Measurements from ENCODE around the gene INF2.
A peak's percentile ranks its signal among the peaks of the same experiment; 100 is the strongest.

The INF2 gene

DNA sequence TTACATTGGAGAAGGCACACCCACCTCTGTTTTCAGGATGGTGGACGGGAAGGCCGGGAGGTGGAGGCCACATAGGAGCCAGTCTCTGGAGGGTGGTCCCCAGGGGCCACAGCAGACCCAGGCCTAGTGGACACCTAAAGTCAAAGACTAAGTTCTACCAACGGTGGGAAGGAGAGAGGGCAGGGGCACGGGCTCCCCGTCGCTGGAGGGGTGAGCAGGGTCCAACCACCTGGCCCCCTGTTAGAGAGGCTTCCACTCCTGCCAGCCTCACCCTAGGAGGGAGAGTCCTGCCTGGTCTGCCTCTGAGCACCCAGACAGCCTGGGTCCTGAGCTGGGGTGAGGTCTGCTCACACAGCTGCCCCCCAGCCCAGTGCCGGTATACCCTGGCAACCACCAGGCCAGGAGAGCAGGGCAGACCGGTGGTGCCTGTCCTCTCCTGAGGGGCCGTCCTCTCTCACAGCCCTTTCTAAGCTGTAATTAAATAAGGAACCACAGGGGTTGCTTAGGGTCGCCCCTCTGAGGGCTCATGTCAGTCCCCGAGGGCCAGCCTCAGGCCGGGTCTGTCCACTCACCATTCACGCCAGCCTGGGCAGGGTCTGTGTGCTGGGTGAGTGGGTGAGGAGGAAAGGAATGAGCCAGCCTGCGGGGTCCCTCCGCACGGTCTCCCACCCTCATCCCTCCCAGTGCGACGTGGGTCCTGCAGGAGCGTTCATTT lies 2.3 kb downstream of the INF2 start:
- DNase-seq: no peak

- no peak for DNase-seq
These were observed 3.0 kb downstream of the INF2 start for GRCh38 chr14:104692261-104692938.

- DNase-seq: no peak
These were observed 3.5 kb downstream of the INF2 start for GRCh38 chr14:104692939-104693315.

GRCh38 chr14:104693482-104694431 lies 4.3 kb downstream of the INF2 start:
- no peak for DNase-seq

DNA sequence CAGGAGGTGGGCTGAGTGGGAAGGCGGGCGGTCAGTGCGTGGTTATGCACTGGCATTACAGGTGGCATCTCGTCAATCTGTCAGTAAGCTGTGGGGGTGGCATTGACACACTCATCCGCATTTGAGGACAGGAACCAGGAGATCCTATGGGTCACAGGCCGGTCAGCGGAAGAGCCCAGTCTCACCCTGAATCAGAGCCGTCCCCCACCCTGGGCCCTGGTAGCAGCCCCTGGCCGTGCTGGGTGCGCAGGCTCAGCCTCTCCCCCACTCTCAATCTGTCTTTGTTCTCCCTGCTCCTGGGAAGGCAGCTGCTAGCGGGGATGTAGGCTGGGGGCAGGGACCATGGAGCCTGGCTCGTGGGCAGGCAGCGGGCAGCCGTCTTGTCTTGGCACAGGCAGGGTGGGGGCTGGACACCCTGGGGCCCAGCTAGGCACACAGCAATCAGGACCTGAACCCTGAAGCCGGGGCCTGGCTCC lies 5.1 kb downstream of the INF2 start:
- no peak for DNase-seq

DNA sequence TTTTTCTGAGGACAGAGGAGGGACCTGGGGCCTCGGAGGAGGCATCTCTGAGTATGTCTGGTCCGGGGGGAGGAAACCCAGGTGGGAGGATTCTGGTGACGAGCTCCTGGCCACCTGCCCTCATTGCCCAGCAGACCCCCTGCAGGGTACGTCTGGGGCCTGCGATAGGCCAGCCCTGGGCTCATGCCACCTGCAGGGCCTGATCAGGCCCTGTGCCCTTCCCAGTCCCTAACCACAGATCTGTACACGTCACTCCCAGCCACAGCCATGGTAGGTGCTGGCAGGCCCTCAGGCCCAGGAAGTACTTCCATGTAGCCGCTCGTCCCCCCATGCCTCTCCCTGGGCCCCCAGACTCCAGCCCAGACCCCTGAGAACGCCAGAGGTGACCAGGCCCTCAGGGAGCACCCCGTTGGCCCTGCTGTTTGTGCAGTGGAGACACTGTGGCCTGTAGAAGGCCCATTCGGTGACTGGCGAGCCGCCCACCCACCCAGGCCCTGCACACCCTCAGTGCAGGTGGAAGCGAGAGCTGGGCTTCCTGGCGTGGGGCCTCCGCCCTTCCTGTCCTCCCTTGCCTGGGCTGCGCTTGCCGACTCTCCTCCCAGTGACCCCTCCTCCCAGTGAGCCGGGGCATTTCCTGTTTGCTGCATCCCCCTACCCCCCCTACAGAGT lies 5.7 kb downstream of the INF2 start:
- DNase-seq: no peak

DNA sequence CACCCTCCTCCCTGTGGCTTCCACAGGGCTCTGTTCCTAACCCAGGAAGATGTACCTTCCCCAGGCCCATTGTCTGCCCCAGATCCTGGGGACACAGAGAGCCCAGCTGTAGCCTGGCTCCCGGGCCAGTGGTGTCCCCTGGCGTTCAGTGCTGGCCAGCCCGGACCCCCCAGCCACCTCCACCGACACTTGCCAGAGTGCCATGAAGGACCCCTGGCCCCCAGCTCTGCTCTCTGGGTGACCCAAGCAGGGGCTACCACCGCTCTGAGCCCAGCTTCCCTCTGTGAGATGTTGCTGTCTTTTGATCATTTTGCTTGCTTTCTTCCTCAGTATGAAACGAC lies 6.2 kb downstream of the INF2 start:
- no peak for DNase-seq

- no peak for DNase-seq
These were observed 7.4 kb downstream of the INF2 start for GRCh38 chr14:104696671-104697316.

DNA sequence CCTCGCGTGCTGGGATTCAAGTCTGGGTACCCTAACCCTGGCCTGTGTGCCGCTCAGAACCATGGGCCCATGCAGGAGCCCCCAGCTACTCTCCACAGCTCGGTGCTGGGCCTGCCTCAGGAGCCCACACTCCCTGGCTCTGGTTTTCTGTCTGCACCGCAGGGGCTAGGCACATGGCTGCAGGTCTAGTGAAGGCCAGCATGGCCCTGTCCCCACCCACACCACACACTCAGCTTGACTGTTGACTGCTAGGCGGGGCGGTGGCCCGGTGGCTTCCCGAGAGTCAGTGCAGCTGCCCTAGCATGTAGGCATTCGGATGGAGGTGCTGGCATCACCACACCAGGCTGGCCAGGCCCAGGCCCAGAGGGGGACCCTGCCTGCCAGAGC lies 7.9 kb downstream of the INF2 start:
- no peak for DNase-seq

DNA sequence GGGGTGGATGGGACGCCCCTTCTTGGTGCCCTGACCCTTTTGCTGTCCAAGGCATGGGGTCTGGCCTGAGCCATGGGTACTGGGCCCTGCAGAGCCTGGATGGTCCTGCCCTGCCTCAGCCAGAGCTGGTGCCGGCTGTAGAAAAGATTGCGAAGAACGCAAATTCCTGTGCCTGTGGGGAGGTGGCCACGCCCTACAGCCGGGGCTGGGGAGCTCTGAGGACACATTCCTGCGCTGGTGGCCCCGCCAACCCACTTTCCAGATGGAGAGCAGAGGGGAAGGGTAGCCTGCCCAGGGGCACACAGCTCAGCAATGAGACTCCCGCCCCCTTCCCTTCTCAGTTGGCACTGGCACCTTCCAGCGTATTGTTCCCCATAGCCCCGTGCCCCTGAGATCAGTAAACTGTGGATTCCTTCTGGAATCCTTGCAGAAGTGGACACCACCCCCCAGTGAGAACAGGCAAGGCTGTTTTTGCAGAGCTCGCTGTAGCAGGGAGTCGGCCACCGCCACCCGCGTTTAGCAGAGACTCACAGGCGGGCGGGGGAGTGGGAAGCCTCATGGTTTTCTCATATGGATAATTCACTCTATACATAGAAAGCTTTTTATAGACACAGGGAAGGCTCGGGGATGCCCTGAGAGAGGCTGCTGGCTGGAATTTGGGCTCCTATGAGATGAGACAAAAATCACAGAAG lies 8.6 kb downstream of the INF2 start:
- peak; percentile 76 for DNase-seq

- no peak for DNase-seq
These were observed 9.4 kb downstream of the INF2 start for GRCh38 chr14:104698688-104699425.

DNA sequence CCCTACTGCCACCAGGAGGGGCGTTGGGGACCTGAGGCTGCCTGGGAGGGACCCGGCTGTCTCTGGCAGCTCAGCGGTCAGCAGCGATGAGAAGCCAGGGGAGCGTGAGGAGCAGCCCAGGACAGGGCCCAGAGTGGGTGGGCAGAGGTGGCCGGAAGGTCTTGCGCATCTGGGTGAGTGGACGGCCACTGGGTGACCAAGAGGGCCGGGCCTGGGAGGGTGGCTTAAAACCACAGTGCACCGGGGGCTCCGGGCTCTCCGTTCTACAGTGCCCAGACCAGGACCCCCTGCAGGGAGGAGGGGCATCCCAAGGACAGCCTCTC lies 10.0 kb downstream of the INF2 start:
- no peak for DNase-seq

GRCh38 chr14:104700225-104700651 lies 10.8 kb downstream of the INF2 start:
- DNase-seq: no peak

DNA sequence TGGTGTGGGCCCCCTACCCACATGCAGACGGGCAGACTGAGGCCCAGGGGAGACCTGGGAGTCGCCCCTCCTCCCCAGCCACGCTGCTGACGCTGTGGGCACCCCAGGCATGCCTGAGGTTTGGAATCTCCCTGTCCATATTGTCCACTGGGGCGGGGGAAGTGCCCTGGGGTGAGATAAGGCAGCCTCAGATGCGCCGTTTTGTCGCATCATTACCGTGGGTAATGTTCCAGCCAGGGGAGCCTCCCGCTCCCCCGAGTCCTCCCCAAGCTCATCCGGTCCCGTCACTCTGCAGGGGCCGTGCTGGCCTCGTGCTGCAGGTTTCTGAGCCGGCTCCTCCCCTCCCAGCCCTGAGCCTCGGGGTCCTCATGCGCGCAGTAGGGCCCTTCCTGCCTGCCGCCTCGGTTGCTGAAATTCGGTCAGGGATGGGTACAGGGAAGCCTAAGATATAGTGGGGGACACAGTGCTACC lies 11.4 kb downstream of the INF2 start:
- no peak for DNase-seq

DNA sequence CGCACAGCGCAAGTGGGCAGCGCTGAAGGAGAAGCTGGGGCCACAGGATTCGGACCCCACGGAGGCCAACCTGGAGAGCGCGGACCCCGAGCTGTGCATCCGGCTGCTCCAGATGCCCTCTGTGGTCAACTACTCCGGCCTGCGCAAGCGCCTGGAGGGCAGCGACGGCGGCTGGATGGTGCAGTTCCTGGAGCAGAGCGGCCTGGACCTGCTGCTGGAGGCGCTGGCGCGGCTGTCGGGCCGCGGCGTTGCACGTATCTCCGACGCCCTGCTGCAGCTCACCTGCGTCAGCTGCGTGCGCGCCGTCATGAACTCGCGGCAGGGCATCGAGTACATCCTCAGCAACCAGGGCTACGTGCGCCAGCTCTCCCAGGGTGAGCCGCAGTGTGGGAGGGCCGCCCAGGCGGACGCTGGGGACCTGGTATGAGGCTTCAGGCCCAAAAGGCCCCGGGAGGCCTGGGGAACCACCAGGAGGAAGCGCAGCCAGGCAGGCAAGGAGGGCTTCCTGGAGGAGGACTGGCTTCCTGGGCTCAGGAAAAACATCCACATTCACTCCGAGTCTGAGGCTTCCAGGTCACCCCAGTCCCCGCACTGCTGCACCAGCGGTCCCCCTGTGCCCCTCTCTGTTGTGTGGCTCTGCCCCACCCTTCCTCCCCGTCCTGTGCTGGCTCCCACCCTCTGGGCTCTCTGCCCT lies 12.1 kb downstream of the INF2 start:
- no peak for DNase-seq

DNA sequence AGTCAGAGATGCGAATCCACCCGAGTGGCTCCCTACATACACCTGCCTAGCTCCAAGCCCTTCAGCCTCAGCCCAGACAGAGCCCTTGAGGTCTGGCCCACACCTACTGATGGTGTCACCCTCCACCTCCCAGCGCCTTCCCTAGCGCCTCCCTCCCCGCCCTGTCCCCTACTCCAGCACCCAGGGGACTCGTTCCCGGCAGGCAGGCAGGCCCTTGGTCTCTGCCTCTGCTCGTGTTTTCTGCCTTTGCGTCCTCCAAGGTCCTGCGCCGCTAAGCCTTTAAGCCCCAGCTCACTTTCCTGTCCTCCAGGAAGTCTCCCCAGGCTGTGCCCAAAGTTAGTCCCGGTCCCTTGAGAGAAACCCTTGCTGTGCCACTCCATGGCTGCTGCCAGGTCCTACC lies 12.7 kb downstream of the INF2 start:
- no peak for DNase-seq

GRCh38 chr14:104702673-104703072 lies 13.3 kb downstream of the INF2 start:
- DNase-seq: no peak

GRCh38 chr14:104703269-104703668 lies 13.9 kb downstream of the INF2 start:
- no peak for DNase-seq

DNA sequence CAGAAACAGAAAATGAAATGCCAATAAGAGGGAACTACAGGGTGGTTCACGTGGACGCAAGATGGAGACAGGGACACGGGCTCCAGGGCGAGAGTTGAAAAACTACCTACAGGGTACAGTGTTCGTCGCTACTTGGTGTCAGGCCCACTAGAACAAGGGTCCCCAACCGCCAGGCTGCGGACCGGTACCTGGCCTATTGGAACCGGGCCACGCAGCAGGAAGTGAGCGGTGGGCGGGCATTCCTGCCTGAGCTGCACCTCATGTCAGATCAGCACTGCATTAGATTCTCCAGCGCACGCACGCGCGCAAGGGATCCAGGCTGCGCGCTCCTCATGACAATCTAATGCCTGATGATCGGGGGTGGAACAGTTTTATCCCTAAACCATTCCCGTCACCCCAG lies 14.8 kb downstream of the INF2 start:
- no peak for DNase-seq

- DNase-seq: no peak
These were observed 16.1 kb downstream of the INF2 start for GRCh38 chr14:104705340-104706047.

Measured in islet precursor cell (in vitro differentiated cells).